HCT116 (cell line): ENCODE measurements around the gene GNB1.

ENCODE experiments used
- POLR2AphosphoS5 ChIP-seq: IDR thresholded peaks from 2 replicates; pipeline ENCODE4 v1.6.1; 2011; ENCODE audit warnings: mild to moderate bottlenecking, low read depth, low read length, moderate library complexity
- SIN3A ChIP-seq: IDR thresholded peaks from 2 replicates; pipeline ENCODE4 v1.6.1; 2012; ENCODE audit warnings: low read depth

- TF ChIP-seq POLR2AphosphoS5, result no peak
- no peak for TF ChIP-seq SIN3A
Measured at GRCh38 chr1:1914971-1915692, 24.2 kb upstream of the GNB1 start, which contains the start of gene CALML6.
